ENCODE measurements around the gene MEGF8. TPM values are rescaled to one million over a fixed set of nuclear protein-coding genes. Genes with fewer than 3 reads are reported as not detected.

MEGF8 gene
- total RNA-seq, 3 donors from 2014 or later = 9.7 to 15.5 (median 10.8) TPM

DNA sequence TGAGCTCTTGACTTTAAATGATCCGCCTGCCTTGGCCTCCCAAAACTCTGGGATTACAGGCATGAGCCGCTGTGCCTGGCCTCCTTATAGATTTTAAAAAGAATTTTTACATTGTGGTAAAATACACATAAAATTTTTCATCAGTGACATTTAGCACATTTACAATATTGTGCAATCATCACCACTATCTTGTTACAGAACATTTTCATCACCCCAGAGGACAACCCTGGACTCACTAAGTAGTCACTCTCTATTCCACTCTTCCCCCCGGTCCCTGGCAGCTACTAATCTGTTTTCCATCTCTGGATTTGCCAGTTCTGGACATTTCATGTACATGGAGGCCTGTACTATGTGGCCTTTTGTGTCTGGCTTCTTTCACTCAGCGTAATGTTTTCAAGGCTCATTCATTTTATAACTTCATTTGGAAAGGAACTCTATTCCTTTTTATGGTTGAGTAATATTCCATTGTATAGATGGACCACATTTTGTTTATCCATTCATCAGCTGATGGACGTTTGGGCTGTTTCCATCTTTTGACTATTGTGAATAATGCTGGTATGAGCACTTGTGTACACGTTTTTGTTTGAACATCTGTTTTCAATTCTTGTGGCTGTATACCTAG is 19.9 kb downstream of the MEGF8 start:
- Histone ChIP-seq H3K36me3 (no peaks in the 10 kb centered on the region), H3K9me3 (no peaks in the 10 kb centered on the region), H3K4me3 (no peak overlapping the region), H3K4me1 (no peaks in the 10 kb centered on the region), H3K27ac (no peak overlapping the region), H3K27me3 (no peaks in the 10 kb centered on the region)
- TF ChIP-seq, protein P1, sequence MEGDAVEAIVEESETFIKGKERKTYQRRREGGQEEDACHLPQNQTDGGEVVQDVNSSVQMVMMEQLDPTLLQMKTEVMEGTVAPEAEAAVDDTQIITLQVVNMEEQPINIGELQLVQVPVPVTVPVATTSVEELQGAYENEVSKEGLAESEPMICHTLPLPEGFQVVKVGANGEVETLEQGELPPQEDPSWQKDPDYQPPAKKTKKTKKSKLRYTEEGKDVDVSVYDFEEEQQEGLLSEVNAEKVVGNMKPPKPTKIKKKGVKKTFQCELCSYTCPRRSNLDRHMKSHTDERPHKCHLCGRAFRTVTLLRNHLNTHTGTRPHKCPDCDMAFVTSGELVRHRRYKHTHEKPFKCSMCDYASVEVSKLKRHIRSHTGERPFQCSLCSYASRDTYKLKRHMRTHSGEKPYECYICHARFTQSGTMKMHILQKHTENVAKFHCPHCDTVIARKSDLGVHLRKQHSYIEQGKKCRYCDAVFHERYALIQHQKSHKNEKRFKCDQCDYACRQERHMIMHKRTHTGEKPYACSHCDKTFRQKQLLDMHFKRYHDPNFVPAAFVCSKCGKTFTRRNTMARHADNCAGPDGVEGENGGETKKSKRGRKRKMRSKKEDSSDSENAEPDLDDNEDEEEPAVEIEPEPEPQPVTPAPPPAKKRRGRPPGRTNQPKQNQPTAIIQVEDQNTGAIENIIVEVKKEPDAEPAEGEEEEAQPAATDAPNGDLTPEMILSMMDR (IDR thresholded peaks at IDR 0.05) = no peak
- TF ChIP-seq POLR2AphosphoS5 (IDR thresholded peaks at IDR 0.05) (no peak), POLR2A (IDR thresholded peaks at IDR 0.05) (no peak)
- no peak for DNase-seq (ENCODE audit: low spot score in 2 of 2)
- intact Hi-C loops (cut with DNase I; ENCODE audit: low total_unique reads) = no loop called here

DNA sequence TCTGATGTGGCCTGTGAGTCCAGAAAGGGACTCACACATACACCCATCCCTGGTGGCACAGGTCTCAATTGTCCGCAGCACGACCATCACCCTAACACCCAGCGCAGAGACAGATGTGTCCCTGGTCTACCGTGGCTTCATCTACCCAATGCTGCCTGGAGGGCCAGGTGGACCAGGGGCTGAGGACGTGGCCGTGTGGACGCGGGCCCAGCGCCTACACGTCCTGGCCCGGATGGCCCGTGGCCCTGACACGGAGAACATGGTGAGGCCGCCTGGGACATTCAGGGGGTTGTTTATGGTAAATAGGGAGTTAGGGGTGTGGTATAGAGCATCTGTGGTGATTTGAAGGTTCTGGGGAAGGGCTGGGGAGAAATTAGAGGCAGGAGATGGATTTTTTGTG is 22.8 kb downstream of the MEGF8 start:
- TF ChIP-seq, protein P1 (IDR thresholded peaks at IDR 0.05) = no peak
- TF ChIP-seq POLR2A (IDR thresholded peaks at IDR 0.05) = no peak
- H3K9me3 ChIP-seq = no peaks in the 10 kb centered on the region
- H3K27ac ChIP-seq = no peak overlapping the region
- DNase-seq (ENCODE audit: low spot score in 2 of 2) = no peak
- H3K4me3 ChIP-seq = no peak overlapping the region
- no peaks in the 10 kb centered on the region for H3K36me3 ChIP-seq
- intact Hi-C loops (cut with DNase I; ENCODE audit: low total_unique reads) = no loop called here
- H3K4me1 ChIP-seq = no peaks in the 10 kb centered on the region
- H3K27me3 ChIP-seq = no peaks in the 10 kb centered on the region

DNA sequence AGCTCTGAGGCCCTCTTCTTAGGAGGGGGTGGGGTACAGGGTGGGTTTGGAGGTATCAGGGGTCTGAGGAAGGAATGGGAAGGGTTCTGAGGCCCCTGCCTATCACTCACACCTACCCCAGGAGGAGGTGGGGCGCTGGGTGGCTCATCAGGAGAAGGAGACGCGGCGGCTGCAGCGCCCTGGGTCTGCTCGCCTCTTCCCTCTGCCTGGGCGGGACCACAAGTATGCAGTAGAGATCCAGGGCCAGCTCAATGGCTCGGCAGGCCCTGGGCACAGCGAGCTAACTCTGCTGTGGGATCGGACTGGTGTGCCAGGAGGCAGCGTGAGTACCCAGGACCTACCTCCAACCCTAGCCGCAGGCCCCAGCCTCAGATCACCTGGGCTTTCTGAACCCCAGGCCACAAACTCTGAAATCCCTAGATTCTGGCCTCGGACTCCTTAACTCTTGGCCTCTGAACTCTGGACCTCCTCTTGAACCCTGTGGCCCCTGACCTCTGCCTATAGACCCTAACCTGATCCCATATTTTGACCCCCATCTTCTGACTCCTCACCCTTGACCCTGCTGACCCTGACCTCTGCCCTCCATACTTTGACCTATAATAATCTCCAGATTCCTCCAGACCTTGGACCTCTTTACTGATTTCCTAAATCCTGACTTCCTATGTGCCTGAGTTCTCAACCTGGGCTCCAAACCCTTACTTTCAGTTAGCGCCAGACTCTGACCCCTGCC is 24.1 kb downstream of the MEGF8 start:
- intact Hi-C loops (cut with DNase I; ENCODE audit: low total_unique reads) = loop anchor here (5.0 kb wide), 1 partner anchor 1797 kb away; no protein-coding TSS in a partner anchor
- no peaks in the 10 kb centered on the region for H3K4me1 ChIP-seq
- no peaks in the 10 kb centered on the region for H3K36me3 ChIP-seq
- TF ChIP-seq POLR2AphosphoS5 (IDR thresholded peaks at IDR 0.05) (no peak), POLR2A (IDR thresholded peaks at IDR 0.05) (no peak)
- TF ChIP-seq, protein P1 (IDR thresholded peaks at IDR 0.05) = no peak
- no peak for DNase-seq (ENCODE audit: low spot score in 2 of 2)
- no peak overlapping the region for H3K4me3 ChIP-seq
- H3K27ac ChIP-seq = no peak overlapping the region
- no peaks in the 10 kb centered on the region for H3K27me3 ChIP-seq
- no peaks in the 10 kb centered on the region for H3K9me3 ChIP-seq

DNA sequence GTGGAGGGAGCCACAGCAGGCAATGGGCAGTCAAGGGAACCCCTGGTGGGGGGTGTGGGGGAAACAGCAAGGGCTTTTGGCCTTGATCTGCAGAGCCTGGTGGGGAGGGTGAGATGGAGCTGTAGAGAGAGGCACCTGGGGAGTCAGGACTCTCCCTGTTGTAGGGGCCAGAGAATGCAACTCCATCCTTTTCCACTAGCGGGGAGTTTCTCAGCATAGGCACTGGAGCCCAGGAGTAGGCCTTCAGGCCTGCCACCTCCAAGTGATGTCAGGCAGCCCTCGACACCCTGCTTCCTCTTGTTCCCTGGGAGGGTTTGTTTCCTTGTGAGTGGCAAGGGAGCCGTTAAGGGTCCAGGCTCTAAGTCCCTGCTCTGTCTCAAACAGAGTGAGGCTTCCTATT is 25.0 kb downstream of the MEGF8 start:
- TF ChIP-seq POLR2AphosphoS5 (IDR thresholded peaks at IDR 0.05) (no peak), POLR2A (IDR thresholded peaks at IDR 0.05) (no peak)
- TF ChIP-seq, protein P1 (IDR thresholded peaks at IDR 0.05) = no peak
- DNase-seq (ENCODE audit: low spot score in 2 of 2) = no peak
- Histone ChIP-seq H3K9me3 (no peaks in the 10 kb centered on the region), H3K27ac (no peak overlapping the region), H3K4me3 (no peak overlapping the region), H3K27me3 (no peaks in the 10 kb centered on the region), H3K4me1 (no peaks in the 10 kb centered on the region), H3K36me3 (no peaks in the 10 kb centered on the region)
- intact Hi-C loops (cut with DNase I; ENCODE audit: low total_unique reads) = loop anchor here (5.0 kb wide), 1 partner anchor 1798 kb away; no protein-coding TSS in a partner anchor

DNA sequence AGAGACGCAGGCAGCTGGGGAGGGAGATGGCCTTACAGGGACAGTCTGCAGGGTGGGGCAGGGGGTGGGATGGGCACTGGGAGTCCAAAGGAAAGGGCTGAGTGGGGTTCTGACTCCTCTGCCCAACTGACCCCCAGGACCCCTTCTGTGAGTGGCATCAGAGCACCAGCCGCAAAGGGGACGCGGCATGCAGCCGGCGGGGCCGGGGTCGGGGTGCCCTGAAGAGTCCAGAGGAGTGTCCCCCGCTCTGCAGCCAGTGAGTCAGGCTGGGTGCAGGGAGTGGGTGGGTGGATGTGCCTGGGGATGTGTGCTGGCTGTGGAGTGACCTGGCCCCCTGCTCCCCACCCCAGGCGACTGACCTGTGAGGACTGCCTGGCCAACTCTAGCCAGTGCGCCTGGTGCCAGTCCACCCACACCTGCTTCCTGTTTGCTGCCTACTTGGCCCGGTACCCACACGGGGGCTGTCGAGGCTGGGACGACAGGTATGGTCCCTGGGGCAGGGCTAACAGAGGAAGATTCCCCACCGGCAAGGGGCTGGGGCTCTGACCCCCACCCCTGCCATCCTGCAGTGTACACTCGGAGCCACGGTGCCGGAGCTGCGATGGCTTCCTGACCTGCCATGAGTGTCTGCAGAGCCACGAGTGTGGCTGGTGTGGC is 25.8 kb downstream of the MEGF8 start:
- H3K9me3 ChIP-seq = no peaks in the 10 kb centered on the region
- H3K4me1 ChIP-seq = no peaks in the 10 kb centered on the region
- H3K36me3 ChIP-seq = peaks cover 2% of the 10 kb centered on the region
- H3K27ac ChIP-seq = no peak overlapping the region
- intact Hi-C loops (cut with DNase I; ENCODE audit: low total_unique reads) = loop anchor here (5.0 kb wide), 1 partner anchor 1799 kb away; no protein-coding TSS in a partner anchor
- no peak overlapping the region for H3K4me3 ChIP-seq
- TF ChIP-seq POLR2A (IDR thresholded peaks at IDR 0.05) = no peak
- TF ChIP-seq, protein P1 (IDR thresholded peaks at IDR 0.05) = no peak
- TF ChIP-seq POLR2AphosphoS5 (IDR thresholded peaks at IDR 0.05) = no peak
- DNase-seq (ENCODE audit: low spot score in 2 of 2) = no peak
- H3K27me3 ChIP-seq = no peaks in the 10 kb centered on the region

Data from breast epithelium (tissue), 4 donors.